Peyer's patch (tissue), 4 donors: Measurements from ENCODE around the gene IQSEC2.

ENCODE experiments used
- CTCF ChIP-seq, 6 experiments: fragments of 450-650 bp in 4 of 6; fragments of 200-600 bp in 2 of 6; sonication (generic) in 1 of 6; IDR thresholded peaks; one replicate each; pipeline ENCODE4 v1.5.1; 2017 to 2019; ENCODE audit warnings: antibody characterized with exemption in 6 of 6, mild to moderate bottlenecking in 3 of 6, moderate library complexity in 1 of 6
- POLR2A ChIP-seq, 2 donors: fragments of 450-650 bp; IDR thresholded peaks; one replicate each; pipeline ENCODE4 v1.5.1; 2017; ENCODE audit warnings: antibody characterized with exemption in 2 of 2, mild to moderate bottlenecking in 2 of 2, moderate library complexity in 2 of 2

- no peak for TF ChIP-seq CTCF (IDR thresholded peaks at IDR 0.05)
- TF ChIP-seq POLR2A (IDR thresholded peaks at IDR 0.05), result no peak
Observed at GRCh38 chrX:53321943-53322497, 40.6 kb upstream of the IQSEC2 start.
